Keratinocyte (primary cell): Measurements from ENCODE around the gene DUSP22.

Source experiments
- CTCF ChIP-seq, 3 experiments: IDR thresholded peaks in 1 of 3; conservative IDR thresholded peaks in 1 of 3; optimal IDR thresholded peaks in 1 of 3; 2 replicates in 2 of 3; 3 replicates in 1 of 3; pipeline versions ENCODE3 to v1.5.1; 2011; ENCODE audit warnings: low read length in 3 of 3, mild to moderate bottlenecking in 3 of 3, moderate library complexity in 2 of 3, control low read depth in 1 of 3, inconsistent platforms in 1 of 3; ENCODE audit not compliant: insufficient read depth in 2 of 3; ENCODE audit errors: extremely low read depth in 1 of 3
- EZH2 ChIP-seq: IDR thresholded peaks from one replicate; pipeline ENCODE4 v1.6.1; 2012; ENCODE audit warnings: inconsistent platforms, mild to moderate bottlenecking, low read length, moderate library complexity

DNA sequence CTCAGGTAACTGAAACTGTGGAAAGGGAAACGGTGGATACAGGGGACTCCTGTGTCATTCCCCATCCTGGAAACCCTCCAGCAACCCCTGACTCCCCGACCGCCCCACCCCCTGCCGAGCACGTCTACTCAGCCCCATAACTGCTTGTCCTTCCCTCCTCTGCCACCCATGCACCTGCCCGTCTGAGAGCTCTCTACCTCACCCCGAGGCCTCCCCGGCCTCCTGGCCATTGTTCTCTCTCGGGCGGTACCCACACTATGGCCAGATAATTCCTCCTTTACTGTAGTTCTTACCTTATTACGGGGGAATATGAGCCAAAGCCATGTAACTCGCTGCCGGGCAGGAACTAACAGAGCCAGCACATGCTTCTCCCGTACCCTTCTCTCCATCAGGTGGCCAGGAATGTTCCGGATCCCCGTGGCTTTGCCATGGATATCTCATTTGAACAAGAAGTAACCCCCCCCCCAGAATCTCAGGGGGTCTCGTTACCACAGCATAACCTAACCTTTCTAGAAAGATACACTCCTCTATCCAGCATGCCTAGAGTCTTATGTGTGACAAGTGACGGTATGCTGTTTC lies 94.5 kb downstream of the DUSP22 start:
- no peak for TF ChIP-seq CTCF (optimal IDR thresholded peaks at IDR 0.05 in 1 of 3, IDR thresholded peaks at IDR 0.05 in 1 of 3, conservative IDR thresholded peaks at IDR 0.05 in 1 of 3; ENCODE audit: extremely low read depth in 1 of 3, insufficient read depth in 2 of 3, low read length in 3 of 3)
- TF ChIP-seq EZH2 = no peak
